ENCODE results near the gene PSAP.

The PSAP gene

DNA sequence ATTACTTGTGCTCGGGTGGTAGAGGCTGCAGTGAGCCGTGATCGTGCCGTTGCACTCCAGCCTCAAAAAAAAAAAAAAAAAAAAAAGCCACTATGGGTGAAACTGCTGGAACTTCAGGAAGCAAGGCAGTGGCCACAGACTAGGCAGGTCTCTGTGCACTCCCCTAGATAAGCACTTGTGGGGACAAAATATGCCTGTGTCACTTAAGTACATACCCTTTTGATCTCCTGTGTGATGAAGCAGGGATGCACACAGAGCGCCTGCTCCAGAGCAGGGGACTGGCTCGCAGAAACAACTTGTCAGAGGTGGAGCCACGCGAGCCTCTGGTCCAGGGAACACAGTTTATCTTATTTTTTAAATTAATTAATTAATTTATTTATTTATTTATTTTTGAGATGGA, 42.9 kb upstream of the PSAP start:
- Histone ChIP-seq H3K9ac (ENCODE audit: low read depth, low read length, poor library complexity, severe bottlenecking) (no peak overlapping the region), H3K4me2 (ENCODE audit: low read depth, low read length, poor library complexity, severe bottlenecking) (peak overlapping the region; percentile 40), H2AFZ (ENCODE audit: low read length) (no peak overlapping the region), H3K27me3 (ENCODE audit: insufficient read depth, low read length, poor library complexity, severe bottlenecking) (no peaks in the 10 kb centered on the region), H3K79me2 (ENCODE audit: insufficient read depth, low read length) (no peaks in the 10 kb centered on the region), H3K4me3 (ENCODE audit: low read length, poor library complexity, severe bottlenecking) (no peak overlapping the region), H3F3A (ENCODE audit: low read depth) (no peaks in the 10 kb centered on the region), H3K9me3 (ENCODE audit: insufficient read depth, low read depth, low read length) (no peaks in the 10 kb centered on the region), H3K4me1 (ENCODE audit: insufficient read depth, low read length, poor library complexity, severe bottlenecking) (peaks cover 28% of the 10 kb centered on the region), H3K36me3 (ENCODE audit: insufficient read depth, low read length) (no peaks in the 10 kb centered on the region), H4K20me1 (ENCODE audit: insufficient read depth, low read length, poor library complexity, severe bottlenecking) (no peaks in the 10 kb centered on the region), H3K9me2 (replicated peaks; ENCODE audit: low read depth, low read length) (no peaks in the 10 kb centered on the region)
- TF ChIP-seq CTCF (conservative IDR thresholded peaks at IDR 0.05; ENCODE audit: low read length) (no peak), EZH2phosphoT487 (IDR thresholded peaks at IDR 0.05; ENCODE audit: borderline replicate concordance) (no peak)

DNA sequence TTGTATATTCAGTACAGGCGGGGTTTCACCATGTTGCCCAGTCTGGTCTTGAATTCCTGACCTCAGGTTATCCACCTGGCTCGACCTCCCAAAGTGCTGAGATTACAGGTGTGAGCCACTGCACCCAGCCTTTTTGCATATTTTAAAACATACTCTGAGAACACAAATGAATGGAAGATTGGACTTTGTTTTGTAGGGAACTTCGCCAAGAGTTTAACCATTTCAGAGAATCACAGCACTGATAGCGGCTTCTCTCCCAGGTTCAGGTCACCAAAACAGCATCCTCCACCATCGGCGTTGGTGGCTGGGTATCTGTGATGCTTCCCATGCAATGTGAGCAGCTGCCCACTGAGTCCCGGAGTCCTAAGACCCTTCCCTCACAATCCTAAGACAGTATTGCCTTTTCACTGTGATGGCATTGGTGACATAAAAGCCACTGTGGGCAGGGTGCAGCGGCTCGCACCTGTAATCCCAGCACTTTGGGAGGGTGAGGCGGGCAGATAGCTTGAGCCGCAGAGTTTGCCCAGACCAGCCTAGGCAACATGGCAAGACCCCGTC, 42.3 kb upstream of the PSAP start:
- Histone ChIP-seq H3K4me1 (ENCODE audit: insufficient read depth, low read length, poor library complexity, severe bottlenecking) (peaks cover 34% of the 10 kb centered on the region), H3K4me2 (ENCODE audit: low read depth, low read length, poor library complexity, severe bottlenecking) (no peak overlapping the region), H3K27me3 (ENCODE audit: insufficient read depth, low read length, poor library complexity, severe bottlenecking) (no peaks in the 10 kb centered on the region), H4K20me1 (ENCODE audit: insufficient read depth, low read length, poor library complexity, severe bottlenecking) (no peaks in the 10 kb centered on the region), H3K36me3 (ENCODE audit: insufficient read depth, low read length) (no peaks in the 10 kb centered on the region), H3F3A (ENCODE audit: low read depth) (no peaks in the 10 kb centered on the region), H3K4me3 (ENCODE audit: low read length, poor library complexity, severe bottlenecking) (no peak overlapping the region), H3K9me2 (replicated peaks; ENCODE audit: low read depth, low read length) (no peaks in the 10 kb centered on the region), H3K9ac (ENCODE audit: low read depth, low read length, poor library complexity, severe bottlenecking) (no peak overlapping the region), H2AFZ (ENCODE audit: low read length) (no peak overlapping the region), H3K9me3 (ENCODE audit: insufficient read depth, low read depth, low read length) (no peaks in the 10 kb centered on the region), H3K79me2 (ENCODE audit: insufficient read depth, low read length) (no peaks in the 10 kb centered on the region)
- TF ChIP-seq CTCF (conservative IDR thresholded peaks at IDR 0.05; ENCODE audit: low read length): no peak
- TF ChIP-seq EZH2phosphoT487 (IDR thresholded peaks at IDR 0.05; ENCODE audit: borderline replicate concordance): no peak

- peaks cover 34% of the 10 kb centered on the region for H3K4me1 ChIP-seq (ENCODE audit: insufficient read depth, low read length, poor library complexity, severe bottlenecking)
- H3K36me3 ChIP-seq (ENCODE audit: insufficient read depth, low read length): no peaks in the 10 kb centered on the region
- H4K20me1 ChIP-seq (ENCODE audit: insufficient read depth, low read length, poor library complexity, severe bottlenecking): no peaks in the 10 kb centered on the region
- H3K4me3 ChIP-seq (ENCODE audit: low read length, poor library complexity, severe bottlenecking): no peak overlapping the region
- no peaks in the 10 kb centered on the region for H3K9me3 ChIP-seq (ENCODE audit: insufficient read depth, low read depth, low read length)
- H3K4me2 ChIP-seq (ENCODE audit: low read depth, low read length, poor library complexity, severe bottlenecking): no peak overlapping the region
- no peaks in the 10 kb centered on the region for H3K27me3 ChIP-seq (ENCODE audit: insufficient read depth, low read length, poor library complexity, severe bottlenecking)
- no peaks in the 10 kb centered on the region for H3F3A ChIP-seq (ENCODE audit: low read depth)
- no peaks in the 10 kb centered on the region for H3K79me2 ChIP-seq (ENCODE audit: insufficient read depth, low read length)
- H3K9me2 ChIP-seq (replicated peaks; ENCODE audit: low read depth, low read length): no peaks in the 10 kb centered on the region
- no peak for TF ChIP-seq EZH2phosphoT487 (IDR thresholded peaks at IDR 0.05; ENCODE audit: borderline replicate concordance)
- no peak for TF ChIP-seq CTCF (conservative IDR thresholded peaks at IDR 0.05; ENCODE audit: low read length)
- H3K9ac ChIP-seq (ENCODE audit: low read depth, low read length, poor library complexity, severe bottlenecking): no peak overlapping the region
- no peak overlapping the region for H2AFZ ChIP-seq (ENCODE audit: low read length)
Observed at GRCh38 chr10:71891437-71891836, 40.4 kb upstream of the PSAP start.
